ENCODE measurements around the gene HORMAD1.
"Not testable (repeated sequence)": the region's sequence is repeated elsewhere in the genome, so short reads cannot be mapped to it uniquely, and the experiment has no call there.

Gene HORMAD1

GRCh38 chr1:150708595-150708994 lies 12.1 kb downstream of the HORMAD1 start:
- in situ Hi-C loops (cut with MboI; ENCODE audit: low pct_unique_long_range_greater_than_20kb, low sequenced_read_pairs): no loop called here
- no peak for DNase-seq

GRCh38 chr1:150706091-150706490 lies 14.6 kb downstream of the HORMAD1 start:
- DNase-seq: no peak
- in situ Hi-C loops (cut with MboI; ENCODE audit: low pct_unique_long_range_greater_than_20kb, low sequenced_read_pairs): no loop called here

- in situ Hi-C loops (cut with MboI; ENCODE audit: low pct_unique_long_range_greater_than_20kb, low sequenced_read_pairs): no loop called here
- DNase-seq: no peak
Observed at GRCh38 chr1:150703427-150703826, 17.3 kb downstream of the HORMAD1 start.

GRCh38 chr1:150696995-150697927 lies 23.4 kb downstream of the HORMAD1 start, which contains the start of gene GOLPH3L:
TSS of gene GOLPH3L (minus strand) at chr1:150697154. CDS start at chr1:150694838, 2,316 bp downstream.
- in situ Hi-C loops (cut with MboI; ENCODE audit: low pct_unique_long_range_greater_than_20kb, low sequenced_read_pairs): no loop called here
- peak; percentile 99 for DNase-seq

GRCh38 chr1:150696590-150696989 lies 24.1 kb downstream of the HORMAD1 start:
- no peak for DNase-seq
- in situ Hi-C loops (cut with MboI; ENCODE audit: low pct_unique_long_range_greater_than_20kb, low sequenced_read_pairs): no loop called here

- peak; percentile 43 for DNase-seq
- in situ Hi-C loops (cut with MboI; ENCODE audit: low pct_unique_long_range_greater_than_20kb, low sequenced_read_pairs): no loop called here
Observed at GRCh38 chr1:150696162-150696561, 24.5 kb downstream of the HORMAD1 start.

- in situ Hi-C loops (cut with MboI; ENCODE audit: low pct_unique_long_range_greater_than_20kb, low sequenced_read_pairs): no loop called here
- DNase-seq: no peak
Observed at GRCh38 chr1:150695561-150695960, 25.1 kb downstream of the HORMAD1 start.

- DNase-seq: no peak
- in situ Hi-C loops (cut with MboI; ENCODE audit: low pct_unique_long_range_greater_than_20kb, low sequenced_read_pairs): no loop called here
Observed at GRCh38 chr1:150692720-150693119, 28.0 kb downstream of the HORMAD1 start.

- in situ Hi-C loops (cut with MboI; ENCODE audit: low pct_unique_long_range_greater_than_20kb, low sequenced_read_pairs): no loop called here
- no peak for DNase-seq
Observed at GRCh38 chr1:150688763-150689162, 31.9 kb downstream of the HORMAD1 start.

- in situ Hi-C loops (cut with MboI; ENCODE audit: low pct_unique_long_range_greater_than_20kb, low sequenced_read_pairs): no loop called here
- no peak for DNase-seq
Observed at GRCh38 chr1:150686275-150686674, 34.4 kb downstream of the HORMAD1 start.

GRCh38 chr1:150683914-150684313 lies 36.8 kb downstream of the HORMAD1 start:
- in situ Hi-C loops (cut with MboI; ENCODE audit: low pct_unique_long_range_greater_than_20kb, low sequenced_read_pairs): no loop called here

GRCh38 chr1:150678988-150679387 lies 41.7 kb downstream of the HORMAD1 start:
- in situ Hi-C loops (cut with MboI; ENCODE audit: low pct_unique_long_range_greater_than_20kb, low sequenced_read_pairs): no loop called here
- DNase-seq: no peak

More at GRCh38 chr1:150683914-150684313, 36.8 kb downstream of the HORMAD1 start:
- no peak for DNase-seq

- in situ Hi-C loops (cut with MboI; ENCODE audit: low pct_unique_long_range_greater_than_20kb, low sequenced_read_pairs): no loop called here
- DNase-seq: no peak
Observed at GRCh38 chr1:150674881-150675280, 45.8 kb downstream of the HORMAD1 start.

GRCh38 chr1:150663321-150663720 lies 57.4 kb downstream of the HORMAD1 start:
- DNase-seq: no peak
- in situ Hi-C loops (cut with MboI; ENCODE audit: low pct_unique_long_range_greater_than_20kb, low sequenced_read_pairs): no loop called here

GRCh38 chr1:150662811-150663210 lies 57.9 kb downstream of the HORMAD1 start:
- no peak for DNase-seq
- in situ Hi-C loops (cut with MboI; ENCODE audit: low pct_unique_long_range_greater_than_20kb, low sequenced_read_pairs): no loop called here

- in situ Hi-C loops (cut with MboI; ENCODE audit: low pct_unique_long_range_greater_than_20kb, low sequenced_read_pairs): no loop called here
- no peak for DNase-seq
Observed at GRCh38 chr1:150661156-150661555, 59.5 kb downstream of the HORMAD1 start.

- in situ Hi-C loops (cut with MboI; ENCODE audit: low pct_unique_long_range_greater_than_20kb, low sequenced_read_pairs): no loop called here
- DNase-seq: no peak
Observed at GRCh38 chr1:150660584-150660983, 60.1 kb downstream of the HORMAD1 start.

- DNase-seq; in situ Hi-C loops (cut with MboI; ENCODE audit: low pct_unique_long_range_greater_than_20kb, low sequenced_read_pairs): not testable (repeated sequence)
Observed at GRCh38 chr1:150657064-150657463, 63.6 kb downstream of the HORMAD1 start.

- DNase-seq; in situ Hi-C loops (cut with MboI; ENCODE audit: low pct_unique_long_range_greater_than_20kb, low sequenced_read_pairs): not testable (repeated sequence)
Observed at GRCh38 chr1:150654635-150655034, 66.1 kb downstream of the HORMAD1 start.

- no peak for DNase-seq
- in situ Hi-C loops (cut with MboI; ENCODE audit: low pct_unique_long_range_greater_than_20kb, low sequenced_read_pairs): no loop called here
Observed at GRCh38 chr1:150650193-150650592, 70.5 kb downstream of the HORMAD1 start.
